Type B pancreatic cell (in vitro differentiated cells): ENCODE measurements around the gene SRGAP1. TPM values are rescaled to one million over a fixed set of nuclear protein-coding genes. Genes with fewer than 3 reads are reported as not detected.

Experiments
- total RNA-seq: library from RNA; stranded (reverse); gene quantifications from 2 replicates; pipeline ENCODE4 v1.2.1, GENCODE V29; 2021; ENCODE audit warnings: low replicate concordance

SRGAP1 gene
- total RNA-seq, 1 donor from 2014 or later = 14.9 TPM

Other genes with a start within 250 kb of the SRGAP1 start
- gene DPY19L2, start 176.2 kb upstream of the SRGAP1 start, total RNA-seq = 9.3 and 25.0 TPM in 2 replicates
- 15.4 and 19.2 TPM in 2 replicates for gene RXYLT1, start 64.8 kb upstream of the SRGAP1 start, total RNA-seq